K562 (cell line): Measurements from ENCODE around the gene TRDMT1. TPM values are rescaled to one million over a fixed set of nuclear protein-coding genes. Genes with fewer than 3 reads are reported as not detected.

ENCODE experiments used
- ATAC-seq: fragments of 200-7000 bp; cut with Tn5 transposase; 3 replicates; pipeline ENCODE4 v1.9.1; 2020; ENCODE audit warnings: moderate library complexity
- BruUV-seq: library from RNA; stranded (reverse); fragments of 400-500 nt; replicated peaks from 2 replicates; lab custom pipeline; 2021; lab: Mats Ljungman, UMichigan
- CTCF ChIA-PET: fragments of 300-600 bp; formaldehyde crosslinking; extraction: SDS; loops from one replicate; lab custom pipeline; 2021; ENCODE audit warnings: low intra/inter-chr PET ratio; lab: Yijun Ruan, JAX
- POLR2A ChIA-PET: fragments of 300-600, 350-650 bp; sonication (Branson Sonifier 250); formaldehyde crosslinking; extraction: SDS; loops from one replicate; lab custom pipeline; 2021; ENCODE audit warnings: antibody characterized with exemption, inconsistent platforms; lab: Yijun Ruan, JAX
- DNase-seq, 4 experiments: peaks; one replicate each; pipeline versions ENCODE4 v3.0.0 to v3.0.0-alpha.2; 2011 to 2018; ENCODE audit warnings: low spot score in 3 of 4, mixed read lengths in 3 of 4; ENCODE audit errors: extremely low read depth in 1 of 4
- FAIRE-seq: peaks from 2 replicates; lab custom pipeline; 2011; peaks lifted over from hg19 to GRCh38; lab: Jason Lieb, UNC
- H2AFZ ChIP-seq: 2 replicates; pipeline ENCODE4 v1.6.0; 2011; ENCODE audit warnings: low read depth, low read length, control low read depth, inconsistent platforms
- H3K27ac ChIP-seq: fragments of 200-600 bp; 3 replicates; pipeline ENCODE4 v1.8.0; 2011; ENCODE audit warnings: low read depth, mild to moderate bottlenecking, control low read depth, inconsistent platforms, low read length, moderate library complexity, mixed read lengths; ENCODE audit errors: extremely low read depth
- H3K27me3 ChIP-seq, 2 experiments: fragments of 300-600 bp in 1 of 2; 2 replicates in 1 of 2; 3 replicates in 1 of 2; pipeline versions ENCODE4 v1.6.0 to v1.8.0; 2011; ENCODE audit warnings: inconsistent platforms in 2 of 2, low read length in 2 of 2, mild to moderate bottlenecking in 1 of 2, mixed read lengths in 1 of 2, moderate library complexity in 1 of 2; ENCODE audit not compliant: control insufficient read depth in 2 of 2, insufficient read depth in 2 of 2
- H3K36me3 ChIP-seq: fragments of 300-600 bp; 3 replicates; pipeline ENCODE4 v1.8.0; 2011; ENCODE audit warnings: mild to moderate bottlenecking, low read length, inconsistent platforms; ENCODE audit not compliant: control insufficient read depth, insufficient read depth
- H3K4me1 ChIP-seq, 2 experiments: fragments of 200-600 bp in 1 of 2; replicated peaks in 1 of 2; 2 replicates in 1 of 2; 3 replicates in 1 of 2; pipeline versions ENCODE4 v1.5.1 to v1.8.0; 2011; ENCODE audit warnings: inconsistent platforms in 2 of 2, low read length in 2 of 2, mild to moderate bottlenecking in 1 of 2, mixed read lengths in 1 of 2, moderate library complexity in 1 of 2; ENCODE audit not compliant: control insufficient read depth in 2 of 2, insufficient read depth in 2 of 2
- H3K4me2 ChIP-seq: 2 replicates; pipeline ENCODE4 v1.6.1; 2011; ENCODE audit warnings: low read length, control low read depth, inconsistent platforms, mixed read lengths; ENCODE audit not compliant: insufficient read depth
- H3K4me3 ChIP-seq: fragments of 200-600 bp; sonication (generic), shearing (Covaris generic); 2 replicates; pipeline ENCODE4 v1.5.1; 2016; ENCODE audit warnings: control low read depth, inconsistent platforms
- H3K79me2 ChIP-seq: fragments of 200-600 bp; 3 replicates; pipeline ENCODE4 v1.8.0; 2011; ENCODE audit warnings: low read length, inconsistent platforms; ENCODE audit not compliant: control insufficient read depth, insufficient read depth
- H3K9ac ChIP-seq, 2 experiments: 2 replicates each; pipeline versions ENCODE4 v1.6.0 to v1.6.1; 2011; ENCODE audit warnings: low read depth in 2 of 2, low read length in 2 of 2, control low read depth in 1 of 2, inconsistent platforms in 1 of 2, mild to moderate bottlenecking in 1 of 2, mixed read lengths in 1 of 2; ENCODE audit not compliant: insufficient read depth in 1 of 2
- H3K9me1 ChIP-seq: one replicate; pipeline ENCODE4 v1.6.0; 2011; ENCODE audit warnings: inconsistent platforms, mild to moderate bottlenecking, low read length, moderate library complexity; ENCODE audit not compliant: control insufficient read depth, insufficient read depth
- H3K9me3 ChIP-seq: replicated peaks from 2 replicates; pipeline ENCODE4 v1.5.1; 2011; ENCODE audit warnings: low read depth, low read length, inconsistent platforms; ENCODE audit not compliant: control insufficient read depth, insufficient read depth
- H4K20me1 ChIP-seq: replicated peaks from 2 replicates; pipeline ENCODE4 v1.6.1; 2011; ENCODE audit warnings: low read length, inconsistent platforms, mixed read lengths; ENCODE audit not compliant: control insufficient read depth, insufficient read depth
- CBX5 ChIP-seq: IDR thresholded peaks from 2 replicates; pipeline ENCODE4 v1.6.1; 2014; ENCODE audit warnings: low read depth, borderline replicate concordance
- CCNT2 ChIP-seq: IDR thresholded peaks from 2 replicates; pipeline ENCODE4 v1.6.1; 2011; ENCODE audit warnings: borderline replicate concordance, low read depth, mild to moderate bottlenecking, moderate library complexity, mixed read lengths, low read length; ENCODE audit not compliant: insufficient read length; ENCODE audit errors: extremely low read depth
- HCFC1 ChIP-seq: IDR thresholded peaks from 2 replicates; pipeline ENCODE4 v1.6.1; 2012; ENCODE audit warnings: low read depth, low read length, improper control_type of control experiment
- HLTF ChIP-seq: fragments of 450-650 bp; IDR thresholded peaks from 2 replicates; pipeline ENCODE4 v1.6.1; 2016
- NFATC3 ChIP-seq: fragments of 450-650 bp; IDR thresholded peaks from 2 replicates; pipeline ENCODE4 v1.6.1; 2017; ENCODE audit warnings: mild to moderate bottlenecking
- NFE2L1 ChIP-seq: fragments of 450-650 bp; IDR thresholded peaks from 2 replicates; pipeline ENCODE4 v1.6.1; 2016; ENCODE audit warnings: missing genetic modification characterization, low read depth, mild to moderate bottlenecking, missing compliant biosample characterization, moderate library complexity, borderline replicate concordance
- TAL1 ChIP-seq: fragments of 450-650 bp; IDR thresholded peaks from 2 replicates; pipeline ENCODE4 v1.6.1; 2016; ENCODE audit warnings: mild to moderate bottlenecking
- TRIM24 ChIP-seq, 2 experiments: fragments of 450-650 bp; IDR thresholded peaks; 2 replicates each; pipeline ENCODE4 v1.6.1; 2016
- WGBS: fragments of 100-300 bp; shearing (Covaris generic); methylation state at CpG from one replicate; pipeline ENCODE4 v1.1.6; 2016; ENCODE audit warnings: low coverage, mixed read lengths; ENCODE audit not compliant: insufficient coverage; ENCODE audit errors: missing lambda C conversion rate; 5-methylcytosine and 5-hydroxymethylcytosine counted together
- in situ Hi-C: fragments of 300-500 bp; cut with MboI; formaldehyde crosslinking; loops from 4 replicates; pipeline ENCODE4 v1.15.0; 2018; ENCODE audit warnings: inconsistent platforms, mixed read lengths
- intact Hi-C: fragments of 100-400 bp; cut with micrococcal nuclease; formaldehyde crosslinking; loops from 2 replicates; pipeline ENCODE4 v1.14.2; 2022
- polyA plus RNA-seq, 8 experiments: library from polyadenylated mRNA; depleted of rRNA in 4 of 8; stranded (reverse) in 5 of 8; unstranded in 3 of 8; fragments of >200 nt; fragmentation: Nextera tagmentation in 2 of 8; fragmentation: Illumina TruSeq in 1 of 8; extraction: Ambion mirVana in 2 of 8; extraction: Trizol in 1 of 8; gene quantifications; 2 replicates each; pipeline versions ENCODE4 v1.2.1 to v1.2.3, GENCODE V29; 2011 to 2014; ENCODE audit warnings: inconsistent platforms in 1 of 8, missing spikeins in 1 of 8
- total RNA-seq, 7 experiments: library from RNA; depleted of rRNA in 6 of 7; stranded (reverse); fragments of >200 nt in 6 of 7; fragmentation: Illumina TruSeq in 2 of 7; extraction: Trizol in 2 of 7; gene quantifications; 2 replicates each; pipeline versions ENCODE4 v1.2.1 to v1.2.3, GENCODE V29; 2011 to 2021; ENCODE audit warnings: low replicate concordance in 1 of 7
- TF ChIP-seq, protein P1 (sequence below), 2 experiments: fragments of 450-650 bp; IDR thresholded peaks; 2 replicates each; pipeline ENCODE4 v1.6.1; 2016; ENCODE audit warnings: mild to moderate bottlenecking in 2 of 2, borderline replicate concordance in 1 of 2, low read depth in 1 of 2, moderate library complexity in 1 of 2

The TRDMT1 gene
- total and polyA plus RNA-seq, 9 of the 15 experiments (the other 6 are each of a cell fraction or from before 2014, with no cell fraction given): 5.4 to 12.6 (median 9.3) TPM

DNA sequence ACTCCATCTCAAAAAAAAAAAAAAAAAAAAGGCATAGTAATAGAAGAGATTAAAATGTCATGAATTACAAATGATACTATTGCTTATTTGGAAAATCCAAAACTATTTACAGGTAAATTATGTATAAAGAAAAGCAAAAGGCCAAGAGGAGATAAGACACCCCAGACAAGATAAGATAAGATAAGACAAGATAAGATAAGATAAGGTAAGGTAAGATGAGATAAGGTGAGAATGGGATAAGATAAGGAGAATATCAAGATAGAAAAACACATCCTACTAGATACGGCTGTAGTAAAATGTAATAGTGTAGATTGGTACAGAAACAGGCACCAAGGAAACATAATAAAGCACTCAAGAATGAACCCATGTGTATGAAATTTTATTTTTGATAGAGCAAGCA, 47.5 kb upstream of the TRDMT1 start (continued):
- no peak for TF ChIP-seq NFE2L1 (tag)

DNA sequence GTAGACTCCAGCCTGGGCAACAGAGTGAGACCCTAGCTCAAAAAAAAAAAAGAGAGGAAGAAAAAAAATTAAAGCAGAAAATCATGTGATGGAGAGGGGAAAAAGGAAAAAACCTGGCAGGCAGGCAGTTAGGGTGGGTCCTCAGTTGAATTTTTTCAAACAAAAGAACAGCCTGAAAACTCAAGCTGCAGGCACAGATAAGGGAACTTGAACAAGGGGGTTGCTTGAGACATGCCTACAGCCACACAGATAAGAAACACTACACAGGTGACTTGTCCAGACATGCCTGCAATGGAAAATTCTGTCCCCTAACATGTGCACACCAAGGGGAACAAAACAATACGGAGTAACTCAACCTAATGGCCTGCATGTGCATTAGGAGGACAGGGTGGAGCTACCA, 45.7 kb upstream of the TRDMT1 start:
- CTCF ChIA-PET: no interaction called here
- ATAC-seq: peak; percentile 36; the same call in 2 of the 3 replicates
- TF ChIP-seq NFATC3: peak; percentile 79; the same call in 1 of the 2 replicates
- peak; percentile 71; the same call in 1 of the 2 replicates for TF ChIP-seq CBX5
- TF ChIP-seq CCNT2: peak; percentile 30
- no peak for TF ChIP-seq HCFC1
- TF ChIP-seq HLTF: peak; percentile 79; the same call in 1 of the 2 replicates
- TF ChIP-seq, protein P1, sequence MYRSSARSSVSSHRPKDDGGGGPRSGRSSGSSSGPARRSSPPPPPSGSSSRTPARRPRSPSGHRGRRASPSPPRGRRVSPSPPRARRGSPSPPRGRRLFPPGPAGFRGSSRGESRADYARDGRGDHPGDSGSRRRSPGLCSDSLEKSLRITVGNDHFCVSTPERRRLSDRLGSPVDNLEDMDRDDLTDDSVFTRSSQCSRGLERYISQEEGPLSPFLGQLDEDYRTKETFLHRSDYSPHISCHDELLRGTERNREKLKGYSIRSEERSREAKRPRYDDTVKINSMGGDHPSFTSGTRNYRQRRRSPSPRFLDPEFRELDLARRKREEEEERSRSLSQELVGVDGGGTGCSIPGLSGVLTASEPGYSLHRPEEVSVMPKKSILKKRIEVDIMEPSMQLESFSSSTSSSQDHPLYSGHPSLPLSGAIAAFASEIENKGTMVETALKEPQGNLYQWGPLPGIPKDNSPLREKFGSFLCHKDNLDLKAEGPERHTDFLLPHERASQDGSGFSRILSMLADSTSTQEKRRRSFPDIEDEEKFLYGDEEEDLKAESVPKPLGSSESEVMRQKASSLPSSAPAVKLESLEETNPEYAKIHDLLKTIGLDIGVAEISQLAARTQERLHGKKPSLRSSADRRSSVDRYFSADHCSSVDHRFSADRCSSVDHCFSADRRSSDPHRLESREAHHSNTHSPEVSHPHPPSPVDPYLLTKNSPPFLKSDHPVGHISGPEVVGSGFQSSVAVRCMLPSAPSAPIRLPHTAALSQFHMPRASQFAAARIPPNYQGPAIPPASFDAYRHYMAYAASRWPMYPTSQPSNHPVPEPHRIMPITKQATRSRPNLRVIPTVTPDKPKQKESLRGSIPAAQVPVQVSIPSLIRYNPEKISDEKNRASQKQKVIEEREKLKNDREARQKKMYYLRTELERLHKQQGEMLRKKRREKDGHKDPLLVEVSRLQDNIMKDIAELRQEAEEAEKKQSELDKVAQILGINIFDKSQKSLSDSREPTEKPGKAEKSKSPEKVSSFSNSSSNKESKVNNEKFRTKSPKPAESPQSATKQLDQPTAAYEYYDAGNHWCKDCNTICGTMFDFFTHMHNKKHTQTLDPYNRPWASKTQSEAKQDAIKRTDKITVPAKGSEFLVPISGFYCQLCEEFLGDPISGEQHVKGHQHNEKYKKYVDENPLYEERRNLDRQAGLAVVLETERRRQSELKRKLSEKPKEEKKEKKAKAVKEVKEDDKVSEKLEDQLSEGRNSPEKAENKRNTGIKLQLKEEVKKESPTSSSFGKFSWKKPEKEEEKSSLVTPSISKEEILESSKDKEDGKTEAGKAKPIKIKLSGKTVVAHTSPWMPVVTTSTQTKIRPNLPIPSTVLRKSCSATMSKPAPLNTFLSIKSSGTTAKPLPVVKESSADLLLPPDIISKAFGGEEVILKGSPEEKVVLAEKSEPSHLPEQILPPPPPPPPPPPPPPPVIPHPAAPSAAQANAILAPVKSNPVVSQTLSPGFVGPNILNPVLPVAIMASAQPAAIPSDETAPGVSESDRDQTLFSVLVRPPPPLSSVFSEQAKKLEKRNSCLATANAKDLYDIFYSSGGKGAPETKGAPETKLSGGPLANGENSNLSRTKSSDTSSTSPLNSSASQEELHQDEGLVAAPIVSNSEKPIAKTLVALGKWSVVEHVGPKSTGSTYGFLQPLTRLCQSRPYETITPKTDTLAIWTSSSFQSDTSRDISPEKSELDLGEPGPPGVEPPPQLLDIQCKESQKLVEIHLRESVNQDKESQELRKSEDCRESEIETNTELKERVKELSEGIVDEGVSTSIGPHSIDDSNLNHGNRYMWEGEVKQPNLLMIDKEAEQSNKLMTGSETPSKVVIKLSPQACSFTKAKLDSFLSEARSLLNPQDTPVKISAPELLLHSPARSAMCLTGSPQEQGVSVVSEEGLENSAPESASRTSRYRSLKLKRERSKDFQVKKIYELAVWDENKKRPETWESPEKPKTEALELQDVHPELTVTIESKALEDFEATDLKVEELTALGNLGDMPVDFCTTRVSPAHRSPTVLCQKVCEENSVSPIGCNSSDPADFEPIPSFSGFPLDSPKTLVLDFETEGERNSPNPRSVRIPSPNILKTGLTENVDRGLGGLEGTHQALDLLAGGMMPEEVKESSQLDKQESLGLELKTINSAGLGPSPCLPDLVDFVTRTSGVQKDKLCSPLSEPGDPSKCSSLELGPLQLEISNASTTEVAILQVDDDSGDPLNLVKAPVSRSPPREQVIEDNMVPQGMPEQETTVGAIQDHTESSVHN (IDR thresholded peaks at IDR 0.05; ENCODE audit: borderline replicate concordance in 1 of 2, low read depth in 1 of 2): peak in 1 of 2 experiments; percentile 41; a peak in 1 of 4 replicates
- peak; percentile 90 for TF ChIP-seq TAL1
- TF ChIP-seq TRIM24 (IDR thresholded peaks at IDR 0.05): peak; percentile 97 to 98

More for the DNA sequence above, 45.7 kb upstream of the TRDMT1 start:
- H3K9me3 ChIP-seq: peaks cover 20% of the 10 kb centered on the region
- H3K79me2 ChIP-seq: no peaks in the 10 kb centered on the region
- H3K4me1 ChIP-seq: peaks cover 0 to 15% of the 10 kb centered on the region in 2 experiments; a peak in 3 of 5 replicates
- no peak overlapping the region for H3K27ac ChIP-seq
- H3K4me3 ChIP-seq: no peak overlapping the region
- no peak overlapping the region for H2AFZ ChIP-seq
- WGBS: 7% methylated on average over 1 of the region's 1 CpG
- intact Hi-C loops: no loop called here
- no peaks in the 10 kb centered on the region for H3K36me3 ChIP-seq
- FAIRE-seq (no peak), DNase-seq (peak; percentile 42 to 56 (median 53))
- no peak overlapping the region for H3K4me2 ChIP-seq
- POLR2A ChIA-PET: interaction anchor here (0.6 to 1.6 kb wide), 3 partner anchors 9 to 302 kb away, joined by 3 to 6 read pairs (median 4); no protein-coding TSS in a partner anchor
- H3K9me1 ChIP-seq: no peaks in the 10 kb centered on the region
- in situ Hi-C loops: no loop called here
- no peaks in the 10 kb centered on the region for H3K27me3 ChIP-seq
- no peak overlapping the region for H3K9ac ChIP-seq
- H4K20me1 ChIP-seq: no peaks in the 10 kb centered on the region
- BruUV-seq: no TSS peak
